Lung (tissue), 12 donors: ENCODE data around the gene MOK. TPM values are rescaled to one million over a fixed set of nuclear protein-coding genes. Genes with fewer than 3 reads are reported as not detected.

ENCODE experiments used
- ATAC-seq: fragments of 200-7000 bp; cut with Tn5 transposase; one replicate; pipeline ENCODE4 v1.9.1; 2020; ENCODE audit warnings: moderate number of reproducible peaks; ENCODE audit not compliant: insufficient read depth, low FRiP score
- DNase-seq, 3 donors: peaks; one replicate each; pipeline ENCODE4 v3.0.0-alpha.2; 2013 to 2017
- H3K27ac ChIP-seq, 2 donors: one replicate each; pipeline ENCODE4 v1.5.1; 2013; ENCODE audit warnings: mild to moderate bottlenecking in 2 of 2, moderate library complexity in 2 of 2, control low read depth in 1 of 2, inconsistent platforms in 1 of 2, low read depth in 1 of 2, low read length in 1 of 2
- H3K27me3 ChIP-seq, 3 donors: one replicate each; pipeline ENCODE4 v1.5.1; 2013; ENCODE audit warnings: low read length in 2 of 3; ENCODE audit not compliant: control insufficient read depth in 3 of 3, insufficient read depth in 3 of 3
- H3K36me3 ChIP-seq, 4 donors: one replicate each; pipeline ENCODE4 v1.5.1; 2013; ENCODE audit warnings: low read length in 4 of 4, mild to moderate bottlenecking in 1 of 4, moderate library complexity in 1 of 4; ENCODE audit not compliant: control insufficient read depth in 4 of 4, insufficient read depth in 4 of 4
- H3K4me1 ChIP-seq, 5 donors: one replicate each; pipeline ENCODE4 v1.5.1; 2013; ENCODE audit warnings: low read length in 5 of 5, mild to moderate bottlenecking in 2 of 5, moderate library complexity in 1 of 5; ENCODE audit not compliant: control insufficient read depth in 5 of 5, insufficient read depth in 5 of 5
- H3K4me3 ChIP-seq: one replicate; pipeline ENCODE4 v1.5.1; 2013; ENCODE audit warnings: mild to moderate bottlenecking, control low read depth, moderate library complexity
- H3K9ac ChIP-seq, 2 donors: one replicate each; pipeline ENCODE4 v1.5.1; 2013; ENCODE audit warnings: low read length in 2 of 2, control low read depth in 1 of 2; ENCODE audit not compliant: insufficient read depth in 1 of 2
- H3K9me3 ChIP-seq, 4 donors: one replicate each; pipeline ENCODE4 v1.5.1; 2013; ENCODE audit warnings: low read length in 3 of 4, mild to moderate bottlenecking in 1 of 4, moderate library complexity in 1 of 4; ENCODE audit not compliant: control insufficient read depth in 4 of 4, insufficient read depth in 3 of 4
- CTCF ChIP-seq: IDR thresholded peaks from 2 replicates; pipeline ENCODE4 v1.5.1; 2012; ENCODE audit warnings: mild to moderate bottlenecking; ENCODE audit errors: control extremely low read depth, extremely low read depth
- WGBS, 2 donors: extraction: QIAGEN DNeasy Blood & Tissue Kit; methylation state at CpG; one replicate each; pipeline ENCODE4 v1.1.7; 2013; 5-methylcytosine and 5-hydroxymethylcytosine counted together
- polyA plus RNA-seq, 2 donors: library from polyadenylated mRNA; stranded (reverse); fragments of 200-250 nt; gene quantifications; one replicate each; pipeline ENCODE4 v1.2.1, GENCODE V29; 2013
- total RNA-seq, 2 donors: library from RNA; depleted of rRNA in 1 of 2; stranded (reverse); fragments of >200 nt in 1 of 2; gene quantifications; one replicate each; pipeline ENCODE4 v1.2.1, GENCODE V29; 2014 to 2021
- donor health status: control.
- donor health status: control.
- donor health status: Bipolar disorder and iron deficiency.
- donor health status: healthy.
- donor health status: DM: yes; HTN: yes; CAD: no.

MOK gene
- total and polyA plus RNA-seq, 4 donors = 11.1 to 35.4 (median 25.4) TPM

GRCh38 chr14:102338724-102339123 is 33.8 kb upstream of the MOK start:
- H3K27me3 ChIP-seq = no peaks in the 10 kb centered on the region
- no peaks in the 10 kb centered on the region for H3K9me3 ChIP-seq
- no peak overlapping the region for H3K27ac ChIP-seq
- peaks cover 7 to 27% (median 18%) of the 10 kb centered on the region in 4 donors for H3K36me3 ChIP-seq
- H3K9ac ChIP-seq = no peak overlapping the region
- WGBS, 2 donors = 93% methylated on average over 9 of the region's 9 CpGs
- no peaks in the 10 kb centered on the region for H3K4me1 ChIP-seq
- DNase-seq (no peak), ATAC-seq (no peak)
- no peak overlapping the region for H3K4me3 ChIP-seq
- no peak for TF ChIP-seq CTCF

DNA sequence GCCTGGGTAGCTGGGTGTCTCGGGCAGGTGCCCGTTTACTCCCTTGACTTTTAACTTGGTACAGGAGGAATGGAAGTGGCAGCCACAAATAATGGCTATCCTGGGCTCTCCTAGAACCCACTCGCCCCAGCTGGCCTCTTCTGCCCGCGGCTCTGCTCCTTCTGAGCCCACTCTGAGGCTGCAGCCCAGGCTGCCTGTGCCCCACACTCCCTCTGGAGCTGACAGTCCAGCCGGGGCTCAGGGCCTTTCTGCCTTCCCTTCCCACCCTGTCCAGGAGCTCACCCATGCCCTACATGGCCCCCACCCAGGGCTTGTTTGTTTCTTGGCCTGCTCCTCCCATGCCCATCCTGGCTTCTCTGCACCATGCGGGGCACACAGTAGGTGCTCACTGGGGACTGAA is 30.2 kb upstream of the MOK start:
- ATAC-seq (no peak), DNase-seq (no peak)
- Histone ChIP-seq H3K4me3 (no peak overlapping the region), H3K4me1 (peaks cover 0 to 2% (median 0%) of the 10 kb centered on the region in 5 donors), H3K27ac (no peak overlapping the region), H3K27me3 (no peaks in the 10 kb centered on the region), H3K36me3 (peaks cover 7 to 21% (median 10%) of the 10 kb centered on the region in 4 donors), H3K9ac (no peak overlapping the region), H3K9me3 (no peaks in the 10 kb centered on the region)
- 95 to 97% methylated on average over 7 of the region's 7 CpGs for WGBS, 2 donors
- TF ChIP-seq CTCF = no peak

DNA sequence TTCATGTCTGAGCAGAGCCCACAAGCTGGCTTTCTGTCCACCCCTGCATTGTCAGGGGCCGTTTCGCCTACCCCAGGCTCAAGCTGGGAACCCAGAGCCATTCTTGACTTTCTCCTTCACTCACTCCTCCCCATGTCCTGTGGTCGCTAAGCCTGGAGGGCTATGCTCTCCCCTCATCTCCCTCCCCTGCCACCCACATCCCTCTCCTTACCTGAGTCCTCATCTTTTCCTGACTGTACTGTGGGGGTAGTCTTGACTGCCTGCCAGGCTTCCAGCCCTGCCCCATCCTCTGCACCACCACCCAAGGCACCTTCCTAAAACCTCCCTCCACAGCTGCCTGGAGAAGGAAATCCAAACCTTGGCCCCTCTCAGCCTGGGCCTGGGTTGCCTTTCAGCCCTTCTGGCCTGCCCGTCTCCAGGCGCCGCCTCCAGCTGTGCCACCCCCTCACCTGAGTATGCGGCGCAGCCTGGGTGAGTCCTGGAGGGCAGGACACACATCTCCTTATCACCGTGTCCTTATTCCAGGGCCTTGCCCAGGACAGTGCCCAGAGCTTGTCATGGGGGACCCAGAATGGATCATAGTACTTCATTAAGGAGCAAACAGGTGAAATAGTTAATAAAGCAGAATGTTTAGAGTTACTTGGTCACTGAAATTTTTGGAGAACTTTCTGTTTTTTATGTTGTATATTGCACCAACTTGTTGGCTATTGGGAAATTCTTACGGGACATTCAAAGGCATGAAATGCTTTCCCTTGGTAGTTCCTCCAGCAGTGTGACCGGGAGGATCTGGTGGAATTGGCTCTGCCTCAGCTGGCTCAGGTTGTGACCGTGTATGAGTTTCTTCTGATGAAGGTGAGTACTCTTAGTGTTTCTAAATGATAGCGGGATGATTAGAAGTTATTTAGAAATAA is 29.1 kb upstream of the MOK start:
- Histone ChIP-seq H3K27ac (no peak overlapping the region), H3K4me3 (no peak overlapping the region), H3K4me1 (peaks cover 0 to 2% (median 0%) of the 10 kb centered on the region in 5 donors), H3K9ac (no peak overlapping the region), H3K36me3 (peaks cover 5 to 21% (median 9%) of the 10 kb centered on the region in 4 donors), H3K9me3 (no peaks in the 10 kb centered on the region), H3K27me3 (no peaks in the 10 kb centered on the region)
- ATAC-seq = no peak
- 82 to 91% methylated on average over 13 of the region's 13 CpGs for WGBS, 2 donors
- TF ChIP-seq CTCF = no peak
- DNase-seq = no peak
